NAMALWA (cell line): Measurements from ENCODE around the gene FBXW7.

Source experiments
- DNase-seq: peaks from one replicate; pipeline ENCODE4 v3.0.0-alpha.2; 2015; ENCODE audit warnings: low spot score

The FBXW7 gene

DNA sequence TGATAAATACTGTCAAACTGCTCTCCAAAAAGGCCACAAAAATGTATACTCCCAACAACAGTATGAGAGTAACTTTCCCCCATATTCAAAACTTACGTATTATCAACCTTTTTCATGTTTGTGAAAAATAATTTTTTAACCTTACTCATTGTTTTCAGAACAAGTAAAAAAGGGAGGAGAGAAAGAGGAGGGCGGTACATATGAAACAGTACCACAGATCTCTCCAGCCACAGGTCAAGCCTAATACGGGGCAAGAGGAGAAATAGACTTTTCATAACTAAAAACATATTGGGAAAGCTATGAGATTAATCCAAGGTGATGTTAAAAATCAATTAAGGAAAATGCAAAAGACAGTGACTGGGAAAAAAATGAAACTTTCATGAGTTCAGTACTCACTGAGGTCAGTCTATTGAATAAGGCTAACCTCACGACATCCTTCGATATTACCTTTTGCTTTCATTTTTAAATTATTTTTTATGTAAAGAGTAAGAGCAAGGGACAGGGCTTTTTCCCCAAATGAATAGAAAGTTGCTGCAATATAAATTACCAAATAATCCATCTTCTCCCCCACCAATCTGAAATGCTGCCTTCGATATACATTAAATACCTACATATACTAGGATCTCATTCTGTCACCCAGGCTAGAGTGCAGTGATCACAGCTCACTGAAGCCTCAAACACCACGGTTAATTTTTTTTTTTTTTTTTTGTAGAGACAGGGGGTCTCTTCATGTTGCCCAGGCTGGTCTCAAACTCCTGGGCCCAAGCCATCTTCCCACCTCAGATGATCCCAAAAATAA is 25.3 kb downstream of the FBXW7 start:
- DNase-seq = no peak

DNA sequence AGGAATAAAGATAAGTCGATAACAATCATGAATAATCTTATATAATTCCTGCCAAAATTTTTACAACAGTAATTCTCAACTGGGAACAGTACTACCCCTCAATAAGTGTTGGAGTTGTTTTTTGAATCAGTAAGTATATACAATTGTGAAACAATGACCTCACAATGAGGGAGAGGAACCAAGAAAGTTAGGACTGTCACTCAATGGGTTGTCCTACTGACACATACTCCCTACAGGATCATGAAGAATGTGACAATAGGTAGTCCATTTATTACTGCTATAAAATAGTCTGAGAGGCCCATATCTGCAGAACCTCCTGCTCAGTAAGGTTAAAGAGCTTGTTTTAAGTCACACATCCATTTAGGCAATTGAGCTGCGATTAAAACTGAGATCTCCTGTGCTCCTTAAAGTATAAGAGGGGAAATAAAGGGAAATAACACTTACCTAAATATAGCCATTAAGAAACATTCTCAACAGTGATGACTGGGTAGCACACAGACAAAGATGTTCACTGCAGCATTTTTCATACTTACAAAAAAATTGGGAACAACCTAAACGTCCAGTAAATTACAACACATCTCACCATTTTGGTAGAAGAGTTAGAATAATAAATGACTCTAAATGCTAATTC is 26.2 kb downstream of the FBXW7 start:
- DNase-seq = no peak

DNA sequence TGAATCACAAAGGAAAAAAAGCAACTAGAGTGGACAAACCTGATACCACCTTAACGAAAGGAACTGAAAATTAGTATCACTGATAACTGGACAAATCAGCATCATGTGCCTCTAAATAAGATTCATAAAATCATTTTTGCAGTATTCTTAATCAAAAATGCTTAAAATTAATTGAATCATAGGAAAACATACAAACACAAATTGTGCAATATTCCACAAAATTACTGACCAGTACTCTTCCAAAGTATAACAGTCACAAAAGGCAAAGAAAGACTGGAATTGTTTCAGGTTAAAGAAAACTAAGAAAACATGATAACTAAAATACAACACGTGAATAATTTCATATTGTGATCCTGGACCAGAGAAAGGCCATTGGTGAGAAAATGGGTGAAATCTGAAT is 27.1 kb downstream of the FBXW7 start:
- no peak for DNase-seq

DNA sequence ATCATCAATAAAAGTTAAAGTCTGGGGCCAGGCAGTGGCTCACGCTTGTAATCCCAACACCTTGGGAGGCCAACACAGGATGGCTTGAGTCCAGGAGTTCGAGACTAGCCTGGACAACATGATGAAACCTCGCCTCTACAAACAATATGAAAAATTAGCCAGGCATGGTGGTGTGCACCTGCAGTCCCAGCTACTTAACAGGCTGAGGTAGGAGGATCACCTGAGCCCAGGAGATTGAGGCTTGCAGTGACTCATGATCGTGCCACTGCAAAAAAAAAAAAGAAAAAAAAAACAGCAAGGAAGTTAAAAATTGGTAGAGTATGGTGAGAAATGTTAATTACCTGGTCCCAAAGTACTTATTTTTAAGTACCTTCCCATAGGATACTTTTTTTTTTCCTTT is 27.5 kb downstream of the FBXW7 start:
- DNase-seq = no peak

DNA sequence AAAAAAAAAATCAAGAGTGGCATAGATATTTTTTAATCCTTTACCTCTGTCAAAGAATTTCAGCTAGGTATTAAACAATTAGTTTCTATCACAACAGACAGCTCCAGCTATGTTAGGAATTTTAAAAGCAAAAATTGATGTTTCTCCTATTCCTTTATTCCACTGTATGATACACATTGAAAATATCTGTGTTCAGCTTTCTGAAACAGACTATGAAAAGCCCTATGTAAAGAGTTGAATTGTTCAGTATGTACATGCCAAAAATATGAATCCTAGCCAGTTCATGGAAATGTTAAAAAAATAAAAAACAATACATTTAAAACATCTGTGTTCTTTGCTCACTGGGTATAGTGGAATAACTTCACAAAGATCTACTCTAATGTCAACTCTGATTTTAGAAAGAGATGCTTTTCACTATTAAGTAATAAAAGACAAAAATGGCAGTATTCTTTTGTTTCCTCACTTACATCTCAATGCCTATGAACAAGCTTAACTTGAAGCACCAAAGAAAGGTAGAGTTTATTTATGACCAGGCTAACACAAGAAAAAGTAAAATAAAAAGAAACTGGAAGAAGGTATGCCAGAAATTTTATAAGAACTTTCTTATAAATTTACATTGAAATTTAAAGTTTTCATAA is 32.1 kb downstream of the FBXW7 start:
- no peak for DNase-seq

DNA sequence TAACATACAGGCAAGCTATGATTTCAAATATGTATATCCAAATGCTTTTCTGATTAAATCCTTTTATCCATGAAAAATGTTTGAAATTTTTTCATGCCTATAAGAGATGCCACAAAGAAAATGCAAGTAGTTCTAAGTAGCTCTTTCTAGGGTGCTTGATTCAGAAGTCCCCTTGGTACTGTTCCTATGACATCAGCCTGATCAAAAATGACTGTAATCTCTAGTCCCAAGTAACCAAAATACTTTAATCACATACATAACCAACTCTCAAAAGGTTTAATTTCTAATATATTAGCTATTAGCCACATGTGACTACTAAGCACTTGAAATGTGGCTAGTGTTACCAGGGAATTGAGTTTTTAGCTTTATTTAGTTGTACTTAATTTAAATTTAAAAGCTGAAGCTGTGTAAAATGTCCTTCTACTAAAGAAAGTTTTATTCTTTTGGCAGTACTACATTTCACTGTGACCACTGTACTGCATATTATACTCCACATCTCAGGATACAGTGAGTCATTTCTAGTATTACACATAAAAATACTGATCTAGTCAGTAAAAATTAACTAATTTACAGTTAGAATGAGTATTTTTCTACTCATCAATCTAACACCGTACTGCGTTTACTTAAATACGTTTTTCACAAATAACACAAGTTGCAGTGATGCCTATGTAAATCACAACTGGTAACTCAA is 33.9 kb downstream of the FBXW7 start:
- DNase-seq = peak; percentile 32

DNA sequence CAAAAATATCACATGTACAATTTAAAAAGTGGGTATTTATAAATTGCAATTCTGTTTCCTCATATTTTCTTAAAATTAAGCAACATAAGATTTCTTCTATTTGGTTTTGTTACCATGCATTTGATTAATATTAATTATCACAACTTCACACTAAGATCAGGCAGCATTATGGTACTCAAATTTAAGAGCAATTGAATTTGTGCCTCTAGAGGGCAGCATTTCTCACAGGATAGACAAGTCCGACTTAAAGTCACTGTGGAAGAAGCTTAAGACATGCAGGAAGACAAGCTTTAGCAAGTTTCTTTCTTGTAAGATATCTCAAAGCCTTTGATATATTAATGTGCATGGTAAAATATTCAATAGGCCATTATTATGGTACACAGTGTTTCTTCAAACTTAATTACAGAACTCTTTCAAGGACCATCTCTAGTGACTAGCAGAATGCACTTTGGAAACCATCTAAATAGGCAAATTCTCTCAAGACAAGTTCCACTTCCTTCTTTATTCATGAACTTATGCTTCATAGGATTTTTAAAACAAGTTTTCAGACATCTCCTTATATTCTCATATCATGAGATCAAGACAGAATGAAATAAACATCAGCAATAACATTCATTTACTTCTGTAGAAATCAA is 35.0 kb downstream of the FBXW7 start:
- peak; percentile 94 for DNase-seq

DNA sequence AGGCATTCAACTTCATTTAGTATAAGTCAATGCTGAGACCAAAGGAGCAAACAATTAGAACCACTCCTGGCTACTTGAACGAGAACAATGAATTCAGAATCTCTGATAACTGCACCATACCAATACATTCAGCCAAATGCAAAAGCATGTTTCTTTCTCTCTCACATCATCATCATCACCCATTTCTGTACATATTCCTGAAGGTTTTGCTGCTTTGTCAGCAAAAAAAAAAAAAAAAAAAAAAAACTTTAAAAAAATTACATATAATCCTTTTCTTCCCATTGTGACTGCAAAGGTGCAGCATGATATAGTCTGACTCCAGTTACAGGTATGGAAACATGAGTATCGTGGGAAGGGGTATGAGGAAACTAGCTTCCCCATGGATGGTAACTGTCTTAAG is 35.6 kb downstream of the FBXW7 start:
- DNase-seq = no peak

DNA sequence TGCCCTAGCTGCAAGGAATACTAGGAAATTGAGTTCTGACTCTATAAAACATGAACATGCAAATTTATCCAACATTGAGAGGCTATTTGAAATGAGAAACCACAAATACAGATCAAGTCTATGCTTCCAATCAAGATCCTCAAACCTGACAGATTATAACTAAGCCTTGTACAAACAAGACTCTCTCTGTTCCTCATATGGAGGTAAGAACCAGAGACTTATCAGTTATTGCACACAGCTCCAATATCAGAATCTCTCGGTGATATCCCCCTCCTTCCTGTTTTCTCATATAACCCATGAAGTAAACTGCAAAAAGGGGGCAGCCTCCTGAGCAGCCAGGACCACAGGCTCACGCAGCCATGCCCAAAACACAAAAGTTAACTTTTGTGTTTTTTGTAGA is 36.5 kb downstream of the FBXW7 start:
- no peak for DNase-seq

DNA sequence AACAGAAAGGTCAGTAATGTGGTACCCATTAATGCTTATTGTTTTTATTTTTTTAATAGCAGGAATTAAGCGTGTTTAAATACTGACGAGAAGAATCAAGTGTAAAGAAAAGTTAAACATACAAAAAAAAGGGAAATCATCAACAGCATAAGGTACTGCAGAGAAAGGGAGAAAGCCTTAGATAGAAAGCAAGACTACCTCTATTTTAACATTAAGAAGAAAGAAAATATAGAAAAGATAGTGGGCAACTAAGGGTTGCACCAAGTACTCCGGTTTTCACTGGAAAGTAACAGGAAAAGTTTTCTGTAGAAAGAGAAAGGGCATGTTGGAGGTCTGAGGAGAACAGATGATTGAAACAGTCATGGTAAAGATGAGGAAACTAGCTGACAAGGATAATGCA is 41.9 kb downstream of the FBXW7 start:
- no peak for DNase-seq

DNA sequence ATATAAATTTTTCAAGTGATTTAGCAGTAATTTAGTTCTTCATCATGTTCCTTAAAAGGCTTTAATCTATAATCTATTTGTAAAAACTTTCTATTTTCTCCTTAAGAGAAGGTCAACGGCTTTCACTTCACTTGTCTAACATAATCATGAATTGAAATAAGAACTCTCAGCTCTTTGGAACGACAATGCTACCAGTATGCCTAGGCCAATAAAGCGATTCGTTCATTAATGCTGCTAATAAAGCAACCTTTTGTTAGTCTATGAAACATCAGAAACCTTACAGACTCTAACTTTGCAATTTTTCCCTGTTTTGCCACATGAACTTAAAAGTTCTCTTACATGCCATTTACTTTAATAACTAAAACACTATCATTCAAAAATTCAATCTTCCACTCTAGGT is 47.6 kb downstream of the FBXW7 start:
- DNase-seq = no peak

DNA sequence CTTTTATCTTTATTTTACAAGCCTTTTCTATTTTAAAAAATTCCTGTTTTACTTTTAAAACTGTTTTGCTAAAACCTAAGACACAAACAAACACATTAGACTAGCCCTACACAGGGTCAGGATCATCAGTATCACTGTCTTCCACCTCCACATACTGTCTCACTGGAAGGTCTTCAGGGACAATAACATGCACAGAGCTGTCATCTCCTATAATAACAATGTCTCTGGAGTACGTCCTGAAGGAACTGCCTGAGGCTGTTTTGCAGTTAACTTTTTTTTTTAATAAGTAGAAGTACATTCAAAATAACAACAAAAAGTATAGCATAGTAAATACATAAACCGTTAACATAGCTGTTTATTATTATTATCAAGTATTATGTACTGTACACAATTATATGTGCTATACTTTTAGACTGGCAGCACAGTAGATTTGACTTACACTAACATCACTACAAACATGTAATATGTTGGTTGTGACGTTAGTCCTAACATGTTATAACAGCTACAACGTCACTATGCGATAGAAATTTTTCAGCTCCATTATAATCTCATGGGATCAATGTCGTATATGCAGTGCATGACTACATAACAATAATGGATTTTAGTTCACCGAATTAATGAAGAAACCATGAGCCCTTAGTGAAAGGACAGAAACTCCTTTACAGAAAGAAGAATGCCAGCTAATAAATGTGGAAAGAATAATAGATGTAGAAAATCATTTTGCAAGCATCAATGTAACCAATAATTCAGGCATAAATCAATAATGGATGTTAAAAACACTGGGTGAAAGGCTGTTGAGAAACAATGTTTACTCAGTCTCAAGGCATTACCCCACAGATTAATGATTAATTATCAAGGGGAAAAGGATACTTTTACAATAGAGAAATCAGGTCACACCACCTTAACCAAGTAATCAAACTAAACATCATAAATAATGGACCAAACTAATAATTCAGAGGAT is 49.2 kb downstream of the FBXW7 start:
- DNase-seq = no peak

DNA sequence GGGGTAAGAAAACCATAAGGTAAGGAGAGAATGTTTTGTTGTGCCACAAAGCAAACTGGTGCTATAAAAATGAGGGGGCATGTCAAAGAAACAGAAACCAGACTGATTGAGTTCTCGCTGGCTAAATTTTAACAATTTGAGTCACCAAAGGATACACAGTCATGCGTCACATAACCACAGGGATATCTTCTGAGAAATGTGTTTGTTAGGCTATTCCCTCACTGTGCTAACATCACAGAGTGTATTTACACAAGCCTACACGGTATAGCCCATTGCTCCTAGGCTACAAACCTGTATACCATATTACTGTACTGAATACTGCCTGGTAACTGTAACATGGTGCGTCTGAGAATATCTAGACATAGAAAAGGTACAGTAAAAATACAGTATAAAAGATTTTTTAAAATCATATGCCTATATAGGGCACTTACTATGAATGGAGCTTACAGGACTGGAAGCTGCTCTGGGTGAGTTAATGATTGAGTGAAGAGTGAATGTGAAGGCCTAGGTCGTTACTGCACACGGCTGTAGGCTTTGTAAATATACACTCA is 50.1 kb downstream of the FBXW7 start:
- DNase-seq = no peak

DNA sequence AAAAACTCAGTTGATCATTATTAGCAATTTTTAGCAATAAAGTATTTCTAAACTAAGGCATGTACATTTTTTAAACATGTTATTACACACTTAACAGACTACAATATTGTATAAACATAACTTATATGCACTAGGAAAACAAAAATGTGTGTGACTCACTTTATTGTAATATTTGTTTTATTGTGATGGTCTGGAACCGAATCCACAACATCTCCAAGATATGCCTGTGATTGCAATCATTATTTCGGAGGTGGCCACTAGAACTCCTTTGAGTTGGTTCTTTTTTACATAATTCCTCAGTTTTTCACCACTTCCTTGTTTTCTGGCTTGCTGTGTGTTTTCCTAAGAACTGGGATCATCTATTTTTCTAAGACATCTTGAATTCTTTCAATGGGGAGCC is 53.7 kb downstream of the FBXW7 start:
- no peak for DNase-seq

DNA sequence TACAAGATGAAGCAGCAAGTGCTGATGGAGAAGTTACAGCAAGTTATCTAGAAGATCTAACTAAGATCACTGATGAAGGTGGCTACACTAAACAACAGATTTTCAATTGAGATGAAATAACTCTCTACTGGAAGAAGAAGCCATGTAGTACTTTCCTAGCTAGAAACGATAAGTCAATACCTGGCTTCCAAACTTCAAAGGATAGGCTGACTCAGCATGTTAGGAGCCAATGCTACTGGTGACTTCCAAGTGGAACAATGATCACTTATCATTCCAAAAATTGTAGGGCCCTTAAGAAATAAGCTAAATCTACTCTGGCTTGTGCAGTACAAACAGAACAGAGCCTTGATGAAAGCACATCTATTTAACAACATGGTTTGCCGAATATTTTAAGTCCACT is 55.0 kb downstream of the FBXW7 start:
- DNase-seq = no peak

DNA sequence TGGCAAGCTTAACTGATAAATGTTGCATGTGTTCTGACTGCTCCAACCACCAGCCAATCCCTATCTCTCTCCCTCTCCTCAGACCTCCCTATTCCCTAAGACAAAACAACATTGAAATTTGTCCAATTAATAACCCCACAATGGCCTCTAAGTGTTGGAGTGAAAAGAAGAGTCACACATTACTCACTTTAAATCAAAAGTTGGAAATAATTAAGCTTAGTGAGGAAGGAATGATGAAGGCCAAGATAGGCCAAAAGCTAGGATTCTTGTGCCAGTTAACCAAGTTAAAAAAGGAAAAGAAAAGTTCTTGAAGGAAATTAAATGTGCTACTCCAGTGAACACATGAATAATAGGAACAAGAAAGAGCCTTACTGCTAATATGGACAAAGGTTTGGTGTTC is 55.6 kb downstream of the FBXW7 start:
- no peak for DNase-seq

DNA sequence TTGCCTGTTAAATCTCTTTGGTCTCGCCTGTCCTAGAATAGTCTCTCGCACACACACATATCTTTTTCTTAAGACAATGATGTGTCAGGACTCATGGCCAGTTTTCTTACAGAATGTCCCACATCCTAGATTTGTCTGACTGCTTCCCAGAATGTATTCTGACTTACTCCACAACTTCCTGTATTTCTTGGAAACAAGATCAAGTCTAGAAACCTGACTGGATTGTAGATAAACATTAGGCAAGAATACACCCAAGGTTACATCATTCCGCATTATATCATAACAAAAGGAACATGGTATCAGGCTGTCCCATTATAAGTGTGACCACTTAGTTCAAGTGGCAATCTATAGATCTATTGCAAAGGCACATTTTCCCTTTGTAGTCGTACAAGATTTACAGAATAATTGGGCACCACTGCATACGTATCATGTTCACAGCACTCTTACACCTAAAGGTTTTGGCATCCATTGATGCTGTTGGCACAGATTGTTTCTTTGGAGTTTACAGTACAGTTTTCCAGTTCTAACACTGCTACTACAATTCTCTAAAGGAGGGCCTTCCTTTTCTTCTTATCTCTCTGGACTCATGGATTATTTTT is 56.4 kb downstream of the FBXW7 start:
- DNase-seq = no peak

DNA sequence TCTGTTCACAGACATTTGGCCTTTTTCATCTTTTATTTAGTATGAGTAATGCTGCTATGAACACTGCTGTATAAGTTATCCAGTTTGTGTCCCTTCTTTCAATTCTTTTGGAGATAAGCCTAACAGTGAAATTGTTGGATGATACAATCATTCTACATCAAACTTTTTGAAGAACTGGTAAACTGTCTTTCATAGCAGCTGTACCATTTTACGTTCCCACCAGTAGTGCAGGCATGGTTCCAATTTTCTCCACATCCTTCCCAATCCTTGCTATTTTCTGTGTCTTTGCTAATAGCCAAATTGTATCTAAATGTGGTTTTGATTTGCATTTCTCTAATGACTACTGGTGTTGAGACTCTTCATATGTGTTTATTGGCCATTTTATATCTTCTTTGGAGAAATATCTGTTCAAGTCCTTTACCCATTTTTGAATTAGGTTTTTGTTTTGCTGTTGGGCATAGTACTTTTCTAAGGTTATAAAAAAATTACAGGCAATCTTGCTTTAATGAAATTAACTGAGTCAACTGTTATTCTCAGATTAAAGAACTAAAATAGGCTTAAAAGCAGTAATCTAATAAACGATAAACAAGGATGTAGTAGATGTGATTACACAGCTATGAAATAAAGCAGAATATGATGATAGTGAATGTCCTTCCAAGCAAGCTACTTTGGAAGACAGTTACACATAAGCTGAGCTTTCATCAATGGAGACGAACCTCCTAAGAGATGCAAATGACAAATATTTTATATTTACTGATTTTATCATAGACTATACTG is 57.2 kb downstream of the FBXW7 start:
- DNase-seq = no peak

DNA sequence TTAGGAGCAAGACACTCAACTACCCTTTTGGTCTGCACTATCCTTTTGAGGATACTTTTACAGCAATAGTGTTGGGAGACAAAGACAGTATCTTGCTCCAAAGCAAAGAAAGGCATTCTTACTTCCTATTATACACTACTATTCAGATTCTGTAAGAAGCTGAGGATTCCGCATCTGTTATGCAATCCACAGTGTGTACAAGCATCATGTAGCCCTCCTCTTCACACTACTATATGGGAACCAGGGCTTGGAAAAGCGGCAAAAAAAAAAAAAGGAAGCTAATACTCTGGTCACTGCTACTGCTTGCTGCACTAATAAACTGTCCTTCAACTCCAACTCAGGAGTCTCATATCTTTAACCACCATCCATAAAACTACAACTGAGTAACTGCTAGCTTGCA is 59.1 kb downstream of the FBXW7 start:
- DNase-seq = no peak
